SKM-1 treated with dmso at 0.1 percent for 144 hours (cell line): ENCODE data around the gene GIT1.

Source experiments
- DNase-seq: peaks from one replicate; lab custom pipeline; 2025; ENCODE audit not compliant: unreplicated experiment; lab: John Stamatoyannopoulos, UW

The GIT1 gene

DNA sequence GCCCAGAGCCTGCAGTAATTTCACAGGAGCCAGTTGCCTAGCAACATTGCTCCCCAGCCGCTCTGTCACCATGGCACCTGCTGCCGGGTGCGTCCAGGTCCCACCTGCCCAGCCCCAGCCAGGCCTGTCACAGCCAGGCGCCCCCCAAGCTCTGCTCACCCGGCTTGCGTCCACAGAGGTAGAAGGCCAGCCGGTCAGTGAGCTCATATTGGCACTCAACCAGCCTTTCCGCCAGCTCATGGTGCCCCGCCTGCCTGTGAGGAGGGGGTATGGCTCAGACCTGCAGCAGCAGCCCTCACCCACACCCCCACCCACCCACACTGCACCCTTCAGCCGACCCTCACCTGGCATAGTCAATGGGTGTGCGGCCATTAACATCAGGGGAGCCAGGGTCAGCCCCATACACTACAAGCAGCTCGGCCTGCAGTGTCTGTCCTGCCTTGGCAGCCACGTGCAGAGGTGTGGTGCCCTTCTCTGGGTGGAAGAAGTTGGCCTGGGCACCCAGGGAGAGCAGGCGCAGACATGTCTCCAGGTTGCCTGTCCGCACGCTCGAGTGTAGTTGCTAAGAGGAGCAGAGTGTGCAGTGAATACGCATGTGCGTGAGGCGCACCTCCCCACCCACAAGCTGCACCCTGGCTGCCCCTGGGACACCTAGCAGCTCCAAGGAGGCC, 7.7 kb downstream of the GIT1 start:
- no peak for DNase-seq

- peak; percentile 29 for DNase-seq
These were observed 9.3 kb downstream of the GIT1 start for GRCh38 chr17:29579866-29580771.

- no peak for DNase-seq
These were observed 10.6 kb downstream of the GIT1 start for GRCh38 chr17:29578626-29579485.

DNA sequence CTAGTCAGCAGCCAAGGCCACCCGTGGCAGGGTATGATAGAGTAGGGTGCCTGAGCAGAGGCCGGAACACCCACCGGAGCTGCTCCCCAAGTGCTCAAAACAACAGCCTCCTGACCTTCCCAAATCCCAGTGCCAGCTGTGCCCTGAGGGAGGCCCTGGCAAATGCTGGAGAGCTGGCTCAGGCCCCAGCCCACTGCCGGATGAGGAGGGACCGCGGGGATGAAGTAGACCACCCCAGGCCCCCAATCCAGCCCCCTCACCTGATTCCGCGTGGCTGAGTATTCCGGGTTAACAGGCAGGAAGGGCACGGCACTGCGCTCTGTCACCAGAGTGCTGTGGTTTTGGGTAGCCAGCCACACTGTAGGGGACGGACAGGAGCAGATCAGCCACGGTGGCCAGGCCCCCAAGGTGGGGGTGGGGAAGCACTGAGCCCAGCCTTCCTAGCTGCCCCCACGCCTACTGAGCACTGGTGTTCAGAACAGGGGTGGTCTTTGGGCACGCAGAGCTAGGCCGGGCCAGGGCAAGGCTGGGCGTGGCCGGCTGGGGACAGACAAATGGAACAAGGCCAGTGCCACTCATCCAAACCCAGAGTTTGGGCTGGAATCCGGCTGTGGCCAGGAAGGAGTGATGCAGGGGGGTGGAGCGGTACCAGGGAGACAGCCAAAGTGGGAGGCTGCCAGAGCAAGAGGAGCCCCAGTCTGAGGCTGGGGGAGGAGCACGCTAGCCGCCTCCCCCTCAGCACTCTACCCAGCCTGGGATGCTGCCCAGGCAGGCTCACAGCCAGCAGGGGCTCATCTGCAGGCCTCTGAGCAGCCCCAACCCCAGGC, 11.8 kb downstream of the GIT1 start:
- no peak for DNase-seq

DNA sequence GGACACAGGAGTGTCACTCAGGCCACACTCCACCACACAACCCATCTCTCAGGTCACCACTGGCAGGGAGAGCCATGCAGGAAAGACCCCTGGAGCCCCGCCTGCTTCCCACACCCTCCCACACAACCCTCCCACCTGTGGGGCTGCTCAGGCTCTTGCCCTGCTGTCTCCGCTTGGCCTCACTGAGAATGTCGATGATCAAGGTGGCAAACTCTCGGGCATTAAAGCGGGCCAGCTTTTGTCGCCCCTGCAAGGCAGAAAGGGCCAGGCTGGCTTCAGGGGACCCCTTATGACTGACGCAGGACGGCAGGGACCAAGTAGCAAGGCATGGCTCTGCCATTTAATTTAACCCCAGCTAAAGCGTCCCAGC, 12.5 kb downstream of the GIT1 start:
- no peak for DNase-seq

GRCh38 chr17:29576214-29577000, 13.0 kb downstream of the GIT1 start:
- DNase-seq, result no peak

DNA sequence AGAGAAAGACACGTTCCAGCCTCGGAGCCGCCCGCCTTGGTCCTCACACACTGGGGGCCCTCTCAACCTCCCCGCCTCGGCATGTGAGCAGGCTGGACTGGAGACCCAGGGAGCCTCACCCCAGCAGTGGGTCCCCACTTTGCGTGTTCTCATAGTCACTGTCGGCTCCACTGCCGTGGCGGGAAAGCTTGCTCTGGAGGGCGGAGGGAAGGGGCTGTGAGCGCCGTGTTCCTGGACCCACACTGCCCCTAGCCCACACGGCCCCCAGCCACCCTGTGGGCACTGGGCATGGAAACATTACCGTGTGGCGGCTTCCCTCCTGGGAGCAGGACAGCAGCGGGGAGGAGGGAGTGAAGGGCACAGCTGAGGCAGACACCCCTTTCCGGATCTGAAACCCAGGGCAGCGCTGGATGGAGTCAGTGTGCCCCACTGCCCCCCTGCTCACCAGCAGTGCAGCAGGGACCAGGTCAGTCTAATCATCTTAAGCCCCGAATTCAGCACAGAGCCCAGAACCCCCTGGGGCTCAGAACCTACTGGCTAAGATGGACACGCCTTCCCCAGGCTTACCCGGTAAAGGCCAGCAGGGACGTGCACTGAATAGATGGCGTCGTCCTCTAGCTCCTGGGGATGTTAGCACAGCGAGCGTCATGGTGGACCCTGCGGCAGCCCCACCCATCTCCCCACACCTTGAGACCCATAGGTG, 13.8 kb downstream of the GIT1 start:
- no peak for DNase-seq

DNA sequence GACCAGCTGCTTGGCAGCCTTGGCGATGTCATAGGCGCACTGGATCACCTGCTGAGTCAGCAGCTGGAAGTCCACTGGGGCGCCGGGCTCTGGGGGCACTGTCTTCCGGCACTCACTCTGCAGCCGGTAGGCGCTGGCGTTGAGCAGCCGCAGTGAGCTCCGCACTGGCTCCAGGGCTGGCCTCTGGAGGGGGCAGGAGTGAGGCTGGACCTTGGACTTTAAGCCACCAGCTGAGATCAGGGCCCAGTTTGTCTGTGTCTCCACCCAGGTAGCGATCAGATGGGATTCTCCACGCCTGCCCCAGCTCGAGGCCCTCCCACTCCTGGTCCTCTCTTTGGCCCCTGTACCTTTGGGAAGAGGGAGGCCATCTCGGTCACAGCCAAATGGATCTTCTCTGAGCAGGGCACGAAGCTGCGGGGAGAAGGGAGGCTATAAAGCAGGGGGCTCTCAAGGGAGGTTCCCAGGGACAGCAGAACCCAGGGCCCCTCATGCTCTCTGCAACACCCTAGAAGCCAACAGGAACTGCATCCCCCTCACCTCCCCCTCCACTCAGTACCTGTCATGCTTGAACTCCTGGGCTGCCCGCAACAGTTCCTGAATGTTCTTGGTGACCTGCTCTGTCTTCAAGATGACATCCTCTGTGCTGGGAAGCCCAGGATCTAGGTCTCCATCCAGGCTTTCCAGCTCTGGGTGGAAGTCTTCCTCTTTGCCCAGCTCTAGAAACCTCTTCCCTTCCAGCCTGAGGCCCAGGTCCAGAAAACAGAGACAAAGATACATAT, 14.5 kb downstream of the GIT1 start:
- DNase-seq, result no peak

DNA sequence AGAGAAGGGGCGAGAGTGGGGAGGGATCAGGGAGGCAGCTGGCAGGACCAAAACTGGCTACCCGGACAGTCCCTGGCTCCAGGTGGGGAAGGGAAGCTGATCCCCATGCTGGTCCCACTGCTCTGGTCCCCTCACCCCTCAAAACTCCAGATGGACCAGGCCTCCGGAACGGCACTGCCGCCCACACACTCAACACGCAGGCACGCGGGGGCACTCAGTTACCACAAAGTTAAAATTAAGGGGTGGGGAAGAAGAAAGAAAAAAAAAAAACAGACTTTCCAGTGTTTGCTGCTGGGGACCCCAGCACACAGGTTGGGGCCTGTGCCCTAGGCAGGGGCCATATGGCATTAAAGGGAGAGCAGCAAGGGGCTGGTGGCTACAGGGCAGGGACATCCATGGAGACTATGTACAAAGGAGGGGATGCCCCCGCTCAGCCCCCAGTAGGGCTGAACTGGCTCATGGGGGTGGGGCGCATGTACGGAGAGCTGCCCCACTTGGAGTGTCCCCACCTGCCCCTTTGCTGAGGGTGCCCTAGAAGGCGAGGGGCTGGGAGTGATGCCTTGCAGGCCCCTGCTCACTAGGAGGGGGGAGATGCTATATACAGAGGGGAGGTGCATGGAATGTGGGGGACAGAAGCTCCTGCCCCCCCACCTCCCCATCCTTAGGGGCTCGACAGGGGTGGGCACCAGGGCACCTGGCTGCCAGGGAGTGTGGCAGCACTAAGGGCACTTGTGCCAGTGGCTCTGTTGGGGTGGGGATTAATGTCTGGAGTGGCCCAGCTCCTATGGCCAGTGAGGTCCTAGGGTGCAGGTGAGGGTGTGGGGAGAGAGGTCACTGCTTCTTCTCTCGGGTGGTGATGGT, 15.3 kb downstream of the GIT1 start:
- no peak for DNase-seq

- no peak for DNase-seq
These were observed 15.9 kb downstream of the GIT1 start for GRCh38 chr17:29573558-29573869.

- no peak for DNase-seq
These were observed 16.5 kb downstream of the GIT1 start for GRCh38 chr17:29572691-29573557.

DNA sequence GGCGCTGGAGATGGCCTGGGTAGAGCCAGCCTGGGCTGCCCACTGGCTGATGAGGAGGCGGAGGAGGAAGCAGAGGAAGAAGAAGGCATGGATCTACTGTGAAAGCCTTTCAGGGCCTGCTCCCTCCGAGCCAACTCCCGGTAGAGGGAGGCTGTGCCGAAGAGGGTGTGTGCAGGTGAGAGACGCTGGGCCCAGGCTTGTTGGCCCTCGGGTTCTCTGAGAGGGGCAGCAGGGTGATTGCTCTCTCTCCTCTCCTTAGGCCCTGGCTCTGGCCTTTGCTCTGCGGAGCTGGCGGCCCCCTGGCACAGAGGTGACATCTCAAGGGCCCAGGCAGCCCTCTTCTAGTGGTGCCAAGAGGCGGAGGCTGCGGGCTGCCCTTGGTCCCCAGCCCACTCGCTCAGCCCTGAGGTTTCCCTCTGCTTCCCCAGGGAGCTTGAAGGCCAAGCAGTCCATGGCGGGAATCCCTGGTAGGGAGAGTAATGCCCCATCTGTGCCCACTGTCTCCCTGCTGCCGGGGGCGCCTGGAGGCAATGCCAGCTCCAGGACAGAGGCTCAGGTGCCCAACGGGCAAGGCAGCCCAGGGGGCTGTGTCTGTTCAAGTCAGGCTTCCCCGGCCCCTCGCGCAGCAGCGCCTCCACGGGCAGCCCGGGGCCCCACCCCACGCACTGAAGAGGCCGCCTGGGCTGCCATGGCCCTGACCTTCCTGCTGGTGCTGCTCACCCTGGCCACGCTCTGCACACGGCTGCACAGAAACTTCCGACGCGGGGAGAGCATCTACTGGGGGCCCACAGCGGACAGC, 17.4 kb downstream of the GIT1 start:
- DNase-seq, result no peak

DNA sequence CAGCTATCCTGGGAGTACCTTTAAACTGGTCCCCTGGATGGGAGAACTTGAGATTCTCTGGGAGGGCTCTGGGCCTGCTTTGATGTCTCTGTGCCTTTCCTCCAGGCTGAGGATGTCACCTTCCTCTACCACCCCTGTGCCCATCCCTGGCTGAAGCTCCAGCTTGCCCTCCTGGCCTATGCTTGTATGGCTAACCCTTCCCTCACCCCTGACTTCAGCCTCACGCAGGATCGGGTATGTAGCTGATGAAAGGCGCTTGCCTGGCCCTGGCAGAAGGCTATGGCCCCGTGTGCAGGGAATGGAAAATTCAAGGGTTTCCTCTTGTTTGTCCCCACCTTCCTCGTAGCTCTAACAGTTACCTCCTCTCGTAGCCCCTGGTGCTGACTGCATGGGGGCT, 18.0 kb downstream of the GIT1 start:
- no peak for DNase-seq

- DNase-seq, result no peak
These were observed 18.9 kb downstream of the GIT1 start for GRCh38 chr17:29570521-29570920.

DNA sequence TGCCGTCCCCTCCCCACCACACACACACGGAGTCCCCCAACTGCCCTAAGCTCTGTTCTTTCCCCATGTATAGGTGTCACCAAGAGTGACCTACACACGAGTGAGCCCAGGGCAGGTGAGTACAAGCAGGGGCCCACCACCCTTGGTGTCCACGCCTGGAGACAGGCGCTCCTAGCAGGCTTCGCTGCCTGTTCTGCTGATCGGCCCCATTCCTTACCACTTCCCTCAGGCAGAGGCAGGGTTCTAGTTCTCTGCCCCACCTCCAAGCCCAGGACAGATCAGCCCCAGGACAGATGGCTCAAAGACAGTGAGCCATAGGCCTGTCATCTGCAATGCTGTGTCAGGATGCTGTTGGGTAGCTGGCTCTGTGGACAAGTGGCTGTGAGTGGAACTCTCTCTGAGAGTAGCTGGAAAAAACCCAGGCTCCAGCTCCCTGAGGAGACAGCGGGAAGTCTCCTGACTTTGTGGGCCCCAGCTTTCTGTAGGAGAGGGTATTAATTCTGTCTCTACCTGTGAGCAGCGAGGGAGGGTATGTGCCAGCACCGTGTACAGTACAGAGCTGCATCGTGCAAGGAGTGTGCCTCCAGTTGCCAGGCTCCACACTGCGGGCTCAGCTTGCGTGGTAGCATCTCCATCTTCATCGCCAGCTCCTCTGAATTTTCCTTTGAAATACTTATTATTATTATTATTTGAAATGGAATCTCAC, 20.1 kb downstream of the GIT1 start:
- no peak for DNase-seq
